ENCODE data around the gene GPRC5B. TPM values are rescaled to one million over a fixed set of nuclear protein-coding genes. Genes with fewer than 3 reads are reported as not detected.

Gene GPRC5B
- total and polyA plus RNA-seq, 2 of the 8 experiments (the other 6 are each of a cell fraction or from before 2014, with no cell fraction given) = 106 to 160 TPM

DNA sequence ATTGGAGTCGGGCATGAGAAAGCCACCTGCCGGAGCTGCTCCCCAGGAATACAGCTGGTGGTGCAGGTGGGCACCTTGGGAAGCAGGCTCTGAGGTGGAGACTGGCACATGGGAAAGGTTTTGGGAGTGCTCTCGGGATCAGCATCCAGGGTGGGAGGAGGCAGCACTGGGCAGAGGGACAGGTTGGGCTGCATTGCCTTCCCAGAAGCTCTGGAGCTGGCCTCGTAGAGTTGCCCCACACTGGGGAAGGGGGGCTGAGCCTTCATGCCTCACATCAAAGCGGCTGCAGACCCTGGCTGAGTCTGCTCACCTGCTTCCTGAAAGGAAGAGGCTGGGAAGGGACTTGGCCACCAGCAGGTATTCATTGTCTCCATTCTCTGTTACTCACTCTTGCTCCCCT lies 13.5 kb upstream of the GPRC5B start (continued):
- TF ChIP-seq E2F6 (IDR thresholded peaks at IDR 0.05) (no peak), CREB1 (IDR thresholded peaks at IDR 0.05) (no peak)
